Natural killer cell (primary cell): ENCODE measurements around the gene ZBTB32. TPM values are rescaled to one million over a fixed set of nuclear protein-coding genes. Genes with fewer than 3 reads are reported as not detected.
"Not testable (repeated sequence)": the region's sequence is repeated elsewhere in the genome, so short reads cannot be mapped to it uniquely, and the experiment has no call there.

ENCODE experiments used
- ATAC-seq, 3 donors: fragments of 150-1000 bp in 2 of 3; fragments of 200-7000 bp in 1 of 3; cut with Tn5 transposase; 1 replicate in 1 of 3; 2 replicates in 2 of 3; pipeline ENCODE4 v1.10.0; 2021; ENCODE audit warnings: mild to moderate bottlenecking in 2 of 3, moderate library complexity in 2 of 3
- DNase-seq, 2 donors: peaks; one replicate each; pipeline versions ENCODE4 v3.0.0 to v3.0.0-alpha.2; 2013 to 2021; ENCODE audit warnings: mixed read lengths in 1 of 2
- H3K27ac ChIP-seq: one replicate; pipeline ENCODE4 v1.5.1; 2013; ENCODE audit warnings: mild to moderate bottlenecking, low read length
- H3K27me3 ChIP-seq: one replicate; pipeline ENCODE4 v1.6.1; 2013; ENCODE audit warnings: low read length; ENCODE audit not compliant: control insufficient read depth, insufficient read depth
- H3K36me3 ChIP-seq: one replicate; pipeline ENCODE4 v1.6.1; 2013; ENCODE audit warnings: low read length; ENCODE audit not compliant: control insufficient read depth, insufficient read depth
- H3K4me1 ChIP-seq: one replicate; pipeline ENCODE4 v1.6.1; 2013; ENCODE audit warnings: low read length; ENCODE audit not compliant: control insufficient read depth, insufficient read depth
- H3K4me3 ChIP-seq: one replicate; pipeline ENCODE4 v1.5.1; 2013; ENCODE audit warnings: low read length
- H3K9me3 ChIP-seq: one replicate; pipeline ENCODE4 v1.6.1; 2013; ENCODE audit warnings: low read length; ENCODE audit not compliant: control insufficient read depth, insufficient read depth
- H3K27ac Mint-ChIP-seq, 2 donors: one replicate each; pipeline ENCODE4 v1.8.0; 2022; ENCODE audit warnings: mild to moderate bottlenecking in 2 of 2, mixed read lengths in 2 of 2, moderate library complexity in 1 of 2
- H3K27me3 Mint-ChIP-seq, 2 donors: one replicate each; pipeline ENCODE4 v1.8.0; 2022; ENCODE audit warnings: low read depth in 2 of 2, mixed read lengths in 2 of 2
- H3K36me3 Mint-ChIP-seq: one replicate; pipeline ENCODE4 v1.8.0; 2022; ENCODE audit warnings: mixed read lengths
- H3K4me1 Mint-ChIP-seq, 2 donors: one replicate each; pipeline ENCODE4 v1.8.0; 2022; ENCODE audit warnings: mixed read lengths in 2 of 2
- H3K4me3 Mint-ChIP-seq: one replicate; pipeline ENCODE4 v1.8.0; 2022; ENCODE audit warnings: mild to moderate bottlenecking, moderate library complexity, mixed read lengths
- H3K9me3 Mint-ChIP-seq, 2 donors: one replicate each; pipeline ENCODE4 v1.8.0; 2022; ENCODE audit warnings: mixed read lengths in 2 of 2
- CTCF ChIP-seq: fragments of 200-600 bp; IDR thresholded peaks from one replicate; pipeline ENCODE4 v1.8.0; 2022; ENCODE audit warnings: antibody characterized with exemption
- WGBS: methylation state at CpG from one replicate; pipeline ENCODE4 v1.1.7; 2013; ENCODE audit warnings: missing lambda C conversion rate; ENCODE audit not compliant: insufficient coverage; 5-methylcytosine and 5-hydroxymethylcytosine counted together
- intact Hi-C: fragments of 100-400 bp; cut with micrococcal nuclease; formaldehyde crosslinking; loops from one replicate; pipeline ENCODE4 v1.14.2; 2022
- total RNA-seq, 4 donors: library from RNA; stranded (reverse); fragments of 120-200 nt in 1 of 4; gene quantifications; one replicate each; pipeline versions ENCODE4 v1.2.3 to v1.2.4, GENCODE V29; 2013 to 2022

ZBTB32 gene
- 1 to 10 TPM in 1 of 3 donors, under 1 TPM in 2; 0.27 to 1.8 (median 0.35) TPM for total RNA-seq
- total RNA-seq (2013) = 2.3 TPM

- Mint-ChIP-seq H3K27ac (no peak within 1 kb of the TSS), H3K4me3 (no peak within 1 kb of the TSS), H3K36me3 (no peaks in the 10 kb centered on the region), H3K27me3 (peaks cover 4 to 7% of the 10 kb centered on the region in 2 donors), H3K4me1 (peaks cover 8 to 10% of the 10 kb centered on the region in 2 donors), H3K9me3 (no peaks in the 10 kb centered on the region)
- Histone ChIP-seq H3K9me3 (no peaks in the 10 kb centered on the region), H3K27me3 (no peaks in the 10 kb centered on the region), H3K4me1 (peaks cover 14% of the 10 kb centered on the region), H3K27ac (no peak within 1 kb of the TSS), H3K4me3 (no peak within 1 kb of the TSS), H3K36me3 (no peaks in the 10 kb centered on the region)
- intact Hi-C loops = loop anchor here (5.0 kb wide), 1 partner anchor 43 kb away; the partner anchor contains the start of genes LIN37, PSENEN and U2AF1L4
- DNase-seq (no peak), ATAC-seq (no peak)
- no peak for TF ChIP-seq CTCF
- WGBS = 47% methylated on average over 24 of the region's 24 CpGs
Observed at GRCh38 chr19:35704218-35704617, at the start of gene ZBTB32. TSS of gene ZBTB32 (plus strand) at chr19:35704558. CDS start at chr19:35714627, 10,069 bp downstream.

- WGBS = 95% methylated on average over 6 of the region's 6 CpGs
- H3K4me1 ChIP-seq = not testable (repeated sequence)
Observed at GRCh38 chr19:35654828-35655227, 49.5 kb upstream of the ZBTB32 start.

GRCh38 chr19:35655600-35655999 is 48.8 kb upstream of the ZBTB32 start:
- no peaks in the 10 kb centered on the region for H3K36me3 Mint-ChIP-seq
- H3K27ac Mint-ChIP-seq = no peak overlapping the region
- H3K4me1 Mint-ChIP-seq = peaks cover 6 to 23% of the 10 kb centered on the region in 2 donors
- Histone ChIP-seq H3K27me3 (no peaks in the 10 kb centered on the region), H3K4me3 (no peak overlapping the region), H3K36me3 (peaks cover 52% of the 10 kb centered on the region), H3K9me3 (no peaks in the 10 kb centered on the region), H3K27ac (no peak overlapping the region), H3K4me1 (no peaks in the 10 kb centered on the region)
- H3K4me3 Mint-ChIP-seq = no peak overlapping the region
- no peaks in the 10 kb centered on the region for H3K27me3 Mint-ChIP-seq
- 94% methylated on average over 4 of the region's 4 CpGs for WGBS
- DNase-seq (no peak), ATAC-seq (no peak)
- intact Hi-C loops = no loop called here
- no peak for TF ChIP-seq CTCF
- H3K9me3 Mint-ChIP-seq = no peaks in the 10 kb centered on the region

More at GRCh38 chr19:35654828-35655227, 49.5 kb upstream of the ZBTB32 start:
- H3K9me3 Mint-ChIP-seq, DNase-seq, intact Hi-C loops, H3K27ac Mint-ChIP-seq, H3K9me3 ChIP-seq, H3K4me3 ChIP-seq, H3K36me3 Mint-ChIP-seq, H3K27me3 ChIP-seq, H3K4me3 Mint-ChIP-seq, H3K27me3 Mint-ChIP-seq, H3K27ac ChIP-seq, ATAC-seq: not testable (repeated sequence)
- peaks cover 6 to 23% of the 10 kb centered on the region in 2 donors for H3K4me1 Mint-ChIP-seq
- peaks cover 50% of the 10 kb centered on the region for H3K36me3 ChIP-seq

- H3K27me3 Mint-ChIP-seq = no peaks in the 10 kb centered on the region
- no peak overlapping the region for H3K4me3 ChIP-seq
- no peak for TF ChIP-seq CTCF
- no peak overlapping the region for H3K27ac ChIP-seq
- no peaks in the 10 kb centered on the region for H3K36me3 Mint-ChIP-seq
- DNase-seq = no peak
- H3K4me1 Mint-ChIP-seq = peaks cover 6 to 13% of the 10 kb centered on the region in 2 donors
- no peaks in the 10 kb centered on the region for H3K27me3 ChIP-seq
- peaks cover 51% of the 10 kb centered on the region for H3K36me3 ChIP-seq
- no peaks in the 10 kb centered on the region for H3K4me1 ChIP-seq
- WGBS = 91% methylated on average over 6 of the region's 6 CpGs
- no peak overlapping the region for H3K4me3 Mint-ChIP-seq
- intact Hi-C loops = no loop called here
- H3K9me3 Mint-ChIP-seq = no peaks in the 10 kb centered on the region
- no peaks in the 10 kb centered on the region for H3K9me3 ChIP-seq
- no peak overlapping the region for H3K27ac Mint-ChIP-seq
- no peak for ATAC-seq
Observed at GRCh38 chr19:35656700-35657099, 47.7 kb upstream of the ZBTB32 start.
